Stimulated activated CD4-positive, alpha-beta T cell treated with anti-CD3 and anti-CD28 coated beads, TNF-alpha, amount 100 ng/mL, for 4 hours (primary cell): ENCODE data around the gene CIRBP.

Experiments
- DNase-seq, 3 experiments: peaks; one replicate each; pipeline ENCODE4 v3.0.0-alpha.2; 2020; ENCODE audit warnings: low read depth in 3 of 3

The CIRBP gene

GRCh38 chr19:1255186-1256161 lies 13.7 kb upstream of the CIRBP start:
- no peak for DNase-seq

GRCh38 chr19:1256646-1257474 lies 12.3 kb upstream of the CIRBP start:
- no peak for DNase-seq

DNA sequence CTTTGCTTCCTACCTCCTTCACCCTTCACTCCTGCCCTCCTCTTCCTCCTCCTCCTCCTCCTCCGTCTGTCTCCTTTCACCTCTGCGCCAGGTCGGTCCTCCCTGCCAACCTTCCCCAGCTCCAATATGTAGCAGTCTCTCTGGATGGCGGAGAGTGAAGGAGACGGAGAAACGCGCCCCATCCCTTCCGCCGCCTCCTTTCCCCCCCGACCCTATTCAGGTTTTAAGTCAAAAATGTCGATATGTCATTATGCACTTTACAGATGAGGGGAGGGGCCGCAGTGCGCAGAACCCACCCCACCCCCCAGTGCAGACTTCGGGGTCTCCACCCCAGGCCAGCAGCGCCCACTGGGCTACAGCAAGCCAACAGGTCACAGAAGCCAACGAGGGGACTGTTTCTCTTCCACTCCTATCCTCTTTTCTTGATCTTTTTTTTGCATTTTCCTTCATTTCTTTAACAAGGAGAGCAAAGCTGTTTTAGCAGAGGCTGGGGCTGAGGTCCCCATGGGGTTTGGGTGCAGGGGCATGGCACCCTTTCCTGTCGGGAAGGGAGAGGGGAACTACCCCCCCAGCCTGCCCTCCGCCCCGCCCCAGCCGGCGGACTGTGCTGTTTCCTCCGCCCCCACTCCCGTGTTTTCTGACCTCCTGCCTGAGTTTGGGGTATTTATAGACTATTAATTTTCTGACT lies 11.5 kb upstream of the CIRBP start:
- DNase-seq = no peak

GRCh38 chr19:1258163-1258492 lies 11.0 kb upstream of the CIRBP start:
- DNase-seq = no peak

DNA sequence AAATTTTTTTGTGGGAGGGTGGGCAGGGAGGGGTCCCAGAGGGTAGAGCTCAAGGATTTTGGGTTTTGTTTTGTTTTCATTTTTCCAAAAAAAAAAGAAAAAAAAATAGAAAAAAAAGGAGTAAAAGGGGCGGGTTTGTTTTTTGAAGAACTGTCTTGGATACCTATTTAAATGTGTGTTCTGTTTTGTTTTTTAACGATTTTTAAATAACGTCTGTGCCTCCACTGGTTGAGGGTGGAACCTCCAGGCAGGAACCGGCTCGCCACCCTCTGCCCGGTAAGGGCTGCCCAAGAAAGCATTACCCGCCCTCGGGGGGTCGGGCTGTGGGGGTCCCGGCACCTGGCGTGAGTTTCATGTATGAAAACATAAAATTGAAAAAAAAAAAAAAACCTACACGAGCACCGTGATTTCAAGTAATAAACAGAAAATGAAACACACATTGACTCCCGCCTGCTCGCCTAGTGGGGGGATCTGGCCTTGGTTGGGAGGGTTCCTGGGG lies 10.4 kb upstream of the CIRBP start:
- DNase-seq = no peak

DNA sequence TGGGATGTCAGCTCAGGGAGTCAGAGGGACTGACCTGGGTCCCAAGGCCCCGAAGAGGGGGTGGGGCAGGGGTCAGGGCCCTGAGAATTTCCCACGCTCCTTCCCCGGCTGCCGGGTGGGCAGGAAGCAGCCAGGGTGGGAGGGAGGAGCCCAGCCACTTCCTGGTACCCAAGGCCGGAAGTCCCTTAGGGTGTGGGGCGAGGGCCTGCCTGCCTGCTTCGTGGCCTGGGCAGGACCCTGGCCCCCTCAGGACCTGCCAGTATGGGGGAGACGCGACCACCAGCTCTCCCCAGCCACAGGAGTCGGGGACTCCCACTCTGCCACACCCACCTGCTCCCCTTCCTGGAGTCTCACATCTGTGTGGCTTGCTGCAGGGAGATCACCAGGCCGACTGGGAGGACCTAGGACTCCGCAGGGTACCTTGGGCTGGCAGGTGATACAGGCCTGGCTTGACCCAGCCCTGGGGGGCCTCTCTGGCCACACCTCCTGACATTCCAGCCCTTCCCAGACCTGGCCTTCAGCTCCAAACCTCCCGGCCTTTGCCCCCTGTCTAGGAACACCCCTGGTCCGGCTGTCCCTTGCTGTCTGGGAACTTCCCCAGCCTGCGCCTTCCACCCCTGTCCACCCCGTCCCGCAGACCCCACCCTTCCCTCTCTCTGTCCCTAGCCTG lies 9.8 kb upstream of the CIRBP start:
- DNase-seq = no peak

- no peak for DNase-seq
Measured at GRCh38 chr19:1259876-1260748, 9.0 kb upstream of the CIRBP start.

DNA sequence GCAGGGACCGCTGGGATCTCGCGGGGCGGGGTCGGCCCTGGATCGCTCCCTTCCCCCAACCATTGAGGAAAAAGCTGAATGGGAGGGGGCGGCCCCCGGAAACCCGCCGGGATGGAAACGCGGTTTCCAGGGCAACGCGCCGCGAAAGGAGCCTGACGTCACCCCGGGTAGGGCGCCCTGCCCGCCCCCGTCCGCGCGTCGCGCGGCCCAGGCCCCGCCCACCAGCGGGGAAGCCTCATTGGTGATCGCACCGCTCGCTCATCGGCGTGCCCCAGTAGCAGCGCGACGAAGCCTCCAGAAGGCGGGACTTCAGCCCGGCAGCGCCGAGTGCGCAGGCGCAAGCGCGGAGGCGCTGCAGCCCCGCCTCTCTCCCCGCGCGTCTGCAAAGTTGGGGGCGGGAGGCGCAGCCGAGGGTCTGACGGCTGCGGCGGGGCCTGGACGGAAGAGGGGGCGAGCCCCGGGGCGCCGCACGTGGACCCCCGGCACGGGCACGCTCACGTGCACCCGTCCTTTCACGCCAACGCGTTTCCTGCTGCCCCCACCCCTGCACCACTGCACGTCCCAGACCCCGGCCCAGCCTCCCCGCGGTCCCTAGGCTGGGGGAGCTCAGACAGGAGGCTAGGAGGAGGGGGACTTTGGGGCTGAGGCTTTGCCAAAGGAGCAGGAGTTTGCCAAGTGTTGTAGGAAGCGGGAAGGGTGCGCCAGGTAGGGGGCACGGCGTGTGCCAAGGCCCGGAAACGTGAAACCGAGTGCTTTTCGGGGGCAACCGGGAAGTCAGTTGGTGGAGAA lies 8.2 kb upstream of the CIRBP start:
- peak; percentile 91 to 97 (median 95) for DNase-seq

DNA sequence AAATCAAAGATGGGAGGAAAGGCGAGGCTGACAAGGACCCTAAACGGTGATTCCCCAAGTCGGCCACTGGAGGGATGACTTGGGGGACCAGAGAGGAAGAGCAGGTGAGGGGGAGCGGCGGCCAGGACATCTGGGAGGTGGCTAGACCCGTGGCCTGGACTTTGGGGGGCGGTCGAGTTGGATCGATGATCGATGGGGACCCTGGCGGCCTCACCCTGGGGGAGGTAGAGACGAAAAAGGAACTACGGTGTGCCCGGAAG lies 7.7 kb upstream of the CIRBP start:
- no peak for DNase-seq

GRCh38 chr19:1261798-1262622 lies 7.1 kb upstream of the CIRBP start:
- DNase-seq = no peak

DNA sequence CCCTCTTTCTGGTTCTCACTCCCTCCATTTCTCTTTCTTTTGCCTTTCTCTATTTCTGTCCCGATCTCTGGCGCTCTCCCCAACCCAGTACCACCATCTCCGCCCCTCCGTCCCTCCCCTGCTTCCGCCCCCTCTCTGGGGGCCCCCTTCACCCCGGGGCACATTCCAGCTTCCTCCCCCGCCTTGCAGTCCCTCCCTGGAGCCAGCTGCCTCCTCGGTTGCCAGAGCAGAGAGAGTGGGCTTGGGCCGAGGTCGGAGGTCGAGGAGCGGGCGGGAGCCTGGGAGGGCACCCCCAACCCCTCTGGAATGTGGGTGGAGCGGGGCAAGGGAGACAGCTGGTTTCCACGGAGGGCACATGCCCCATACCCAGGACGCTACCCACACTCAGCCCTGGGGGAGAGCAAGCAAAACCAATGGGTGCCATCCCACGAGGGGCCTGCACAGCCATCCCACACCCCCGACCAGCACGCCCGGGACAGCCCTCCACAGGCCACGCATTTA lies 6.5 kb upstream of the CIRBP start:
- no peak for DNase-seq

DNA sequence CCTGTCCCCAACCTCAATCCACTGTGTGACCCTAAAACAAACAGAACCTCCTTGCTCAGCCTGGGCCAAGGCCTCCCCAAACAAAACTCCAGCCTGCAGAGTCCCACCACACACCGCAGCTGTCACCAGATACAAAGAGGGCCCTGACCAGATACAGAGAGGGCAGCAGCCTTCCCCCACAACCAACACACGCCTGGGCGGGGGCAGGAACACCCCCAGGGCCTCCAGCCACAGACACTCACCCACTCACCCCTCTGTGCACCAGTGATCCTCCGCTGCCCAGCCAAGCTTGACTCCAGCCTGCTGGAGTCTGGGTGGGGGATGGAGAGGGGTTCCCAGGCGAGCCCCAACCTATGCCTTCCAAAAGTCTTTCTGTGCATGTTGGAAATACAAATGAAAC lies 5.9 kb upstream of the CIRBP start:
- DNase-seq = no peak

GRCh38 chr19:1264801-1265614 lies 4.1 kb upstream of the CIRBP start:
- DNase-seq = no peak

GRCh38 chr19:1265615-1266128 lies 3.5 kb upstream of the CIRBP start:
- no peak for DNase-seq

DNA sequence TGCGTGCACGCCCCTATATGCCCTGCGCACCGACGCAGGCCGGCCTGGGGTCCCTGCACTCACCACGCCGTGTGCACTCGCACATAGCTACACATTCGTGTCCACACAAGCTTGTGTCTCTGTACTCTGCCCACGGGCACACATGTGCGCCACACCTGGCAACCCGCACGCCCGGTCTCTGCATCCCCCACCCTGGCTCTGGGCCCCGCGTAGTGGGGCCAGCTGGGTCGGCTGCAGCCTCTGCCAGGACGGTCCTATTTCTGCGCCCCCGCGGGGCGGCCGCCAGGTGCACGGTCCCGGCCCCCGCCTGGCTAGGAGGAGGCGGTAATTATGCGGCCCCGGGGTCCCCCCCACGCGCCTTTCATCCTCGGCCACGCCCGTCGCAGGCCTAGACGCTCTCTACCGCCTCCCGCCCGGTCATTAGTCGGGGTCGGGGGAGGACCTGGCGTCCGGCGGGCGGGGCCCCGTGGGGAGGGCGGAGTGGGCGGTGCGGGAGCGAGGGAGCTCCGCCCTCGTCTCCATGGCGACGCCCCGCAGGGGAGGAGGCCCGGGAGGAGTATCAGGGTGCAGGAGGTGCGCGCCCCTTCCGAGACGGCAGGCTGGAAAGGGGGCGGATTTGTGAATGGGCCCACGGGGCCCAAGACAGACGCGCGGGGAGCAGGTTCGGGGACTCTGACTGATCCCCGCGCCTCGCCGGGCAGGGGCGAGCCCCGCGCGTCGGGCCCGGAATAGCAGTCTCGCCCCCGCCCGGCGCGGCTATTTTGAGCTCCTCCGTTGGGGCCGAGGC lies 2.8 kb upstream of the CIRBP start:
- DNase-seq = peak in 2 of 3 experiments; percentile 73 to 76

DNA sequence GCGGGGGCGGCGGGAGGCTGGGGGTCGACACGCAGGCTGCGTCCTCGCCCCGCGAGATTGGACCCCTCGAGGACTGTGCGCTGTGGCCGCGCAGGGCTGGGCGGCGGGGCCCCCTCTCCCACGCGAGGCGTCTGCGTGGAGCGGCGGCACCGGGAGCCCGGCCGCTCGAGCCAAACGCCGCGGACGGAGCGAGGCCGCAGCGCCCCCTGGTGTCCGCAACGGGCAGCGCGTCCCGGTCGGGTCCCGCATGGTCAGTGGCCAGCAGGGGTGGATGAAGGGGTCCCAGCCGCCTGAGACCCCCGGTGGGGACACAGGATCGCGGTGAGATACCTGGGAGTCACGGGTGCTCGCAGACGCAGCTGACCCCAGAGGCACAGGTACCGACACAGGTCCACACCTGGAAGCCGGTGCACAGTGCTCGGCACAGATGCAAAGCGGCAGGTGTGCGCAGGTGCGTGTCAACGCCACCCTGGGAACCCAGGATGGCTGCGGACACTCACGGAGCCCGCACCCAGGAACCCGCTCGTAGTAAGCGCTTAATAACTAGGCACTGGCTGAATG lies 2.1 kb upstream of the CIRBP start:
- no peak for DNase-seq
